CD4-positive, CD25-positive, alpha-beta regulatory T cell (primary cell): Measurements from ENCODE around the gene MUC20. TPM values are rescaled to one million over a fixed set of nuclear protein-coding genes. Genes with fewer than 3 reads are reported as not detected.
"Not testable (repeated sequence)": the region's sequence is repeated elsewhere in the genome, so short reads cannot be mapped to it uniquely, and the experiment has no call there.

Experiments
- ATAC-seq, 2 donors: fragments of 150-1000 bp; cut with Tn5 transposase; one replicate each; pipeline ENCODE4 v1.10.0; 2021; ENCODE audit warnings: low read depth in 2 of 2, moderate number of reproducible peaks in 2 of 2, moderate library complexity in 1 of 2
- DNase-seq, 3 donors: peaks; one replicate each; pipeline versions ENCODE4 v3.0.0 to v3.0.0-alpha.2; 2012 to 2022; ENCODE audit warnings: mixed read lengths in 1 of 3
- H3K27ac ChIP-seq: one replicate; pipeline ENCODE4 v1.7.0; 2013; ENCODE audit warnings: mild to moderate bottlenecking, low read length; ENCODE audit not compliant: insufficient read depth, poor library complexity, severe bottlenecking
- H3K27me3 ChIP-seq: one replicate; pipeline ENCODE4 v1.7.0; 2013; ENCODE audit warnings: low read length; ENCODE audit not compliant: control insufficient read depth, insufficient read depth
- H3K36me3 ChIP-seq: one replicate; pipeline ENCODE4 v1.7.0; 2013; ENCODE audit warnings: mild to moderate bottlenecking, low read length, moderate library complexity; ENCODE audit not compliant: control insufficient read depth, insufficient read depth
- H3K4me1 ChIP-seq: 2 replicates; pipeline ENCODE4 v1.7.0; 2013; ENCODE audit warnings: mild to moderate bottlenecking, low read length; ENCODE audit not compliant: insufficient read depth, control insufficient read depth, poor library complexity, severe bottlenecking
- H3K4me3 ChIP-seq: one replicate; pipeline ENCODE4 v1.7.0; 2013; ENCODE audit warnings: low read depth, mild to moderate bottlenecking, low read length, moderate library complexity
- H3K9me3 ChIP-seq, 2 experiments: 1 replicate in 1 of 2; 2 replicates in 1 of 2; pipeline ENCODE4 v1.7.0; 2013; ENCODE audit warnings: low read length in 2 of 2, mild to moderate bottlenecking in 1 of 2, moderate library complexity in 1 of 2; ENCODE audit not compliant: control insufficient read depth in 2 of 2
- H3K27ac Mint-ChIP-seq, 3 donors: one replicate each; pipeline ENCODE4 v1.8.0; 2020 to 2022; ENCODE audit warnings: mild to moderate bottlenecking in 3 of 3, mixed read lengths in 3 of 3, moderate library complexity in 2 of 3
- H3K27me3 Mint-ChIP-seq: one replicate; pipeline ENCODE4 v1.8.0; 2022; ENCODE audit warnings: mild to moderate bottlenecking, mixed read lengths
- H3K36me3 Mint-ChIP-seq: one replicate; pipeline ENCODE4 v1.8.0; 2020; ENCODE audit warnings: mixed read lengths
- H3K4me1 Mint-ChIP-seq, 4 donors: one replicate each; pipeline ENCODE4 v1.8.0; 2020 to 2022; ENCODE audit warnings: mixed read lengths in 4 of 4, mild to moderate bottlenecking in 1 of 4
- H3K4me3 Mint-ChIP-seq, 4 donors: one replicate each; pipeline ENCODE4 v1.8.0; 2020 to 2022; ENCODE audit warnings: mild to moderate bottlenecking in 4 of 4, mixed read lengths in 4 of 4, moderate library complexity in 3 of 4
- H3K9me3 Mint-ChIP-seq, 7 donors: one replicate each; pipeline ENCODE4 v1.8.0; 2020 to 2022; ENCODE audit warnings: mixed read lengths in 7 of 7, mild to moderate bottlenecking in 3 of 7, moderate library complexity in 2 of 7
- polyA plus RNA-seq, 4 donors: library from polyadenylated mRNA; unstranded; fragments of 300-500 nt; fragmentation: Illumina TruSeq; gene quantifications; one replicate each; pipeline ENCODE4 v1.2.3, GENCODE V29; 2021
- total RNA-seq: library from RNA; stranded (reverse); gene quantifications from one replicate; pipeline ENCODE4 v1.2.3, GENCODE V29; 2022

Gene MUC20
- total and polyA plus RNA-seq, 5 donors from 2014 or later: 0.14 to 1.5 (median 0.47) TPM; not detected in 2

- ATAC-seq: peak in 1 of 2 donors; percentile 12
- peaks cover 52% of the 10 kb centered on the region for H3K36me3 Mint-ChIP-seq
These were observed 9.5 kb upstream of the MUC20 start for GRCh38 chr3:195711091-195711812.

DNA sequence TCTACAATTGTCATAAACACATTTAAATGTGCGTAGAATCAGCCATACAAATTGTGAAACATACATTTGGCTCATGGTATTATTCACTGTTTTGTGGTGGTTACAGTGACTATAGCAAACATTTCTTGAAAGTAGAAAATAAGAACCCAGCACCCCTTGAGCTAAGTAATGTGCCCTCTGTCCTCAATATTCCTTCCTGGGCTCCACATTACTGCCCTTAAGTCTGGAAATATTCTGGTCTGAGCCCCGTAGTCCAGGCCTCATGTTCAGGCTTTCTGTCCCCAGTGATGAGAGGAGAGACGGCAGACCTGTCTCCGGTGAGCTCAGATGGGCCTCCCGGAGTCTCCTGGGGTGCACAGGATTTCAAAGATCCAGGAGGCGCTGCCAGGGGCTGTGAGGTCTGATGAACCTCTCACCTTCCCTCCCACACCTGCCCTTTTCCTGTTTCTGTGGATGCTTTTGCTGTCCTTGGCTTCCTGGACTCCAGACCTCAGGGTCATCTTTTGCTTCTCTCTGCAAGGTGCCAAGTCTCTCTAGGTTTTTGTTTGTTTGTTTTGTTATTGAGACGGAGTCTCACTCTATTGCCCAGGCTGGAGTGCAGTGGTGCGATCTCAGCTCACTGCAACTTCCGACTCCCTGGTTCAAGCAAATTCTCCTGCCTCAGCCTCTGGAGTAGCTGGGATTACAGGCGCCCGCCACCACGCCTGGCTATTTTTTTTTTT, 8.8 kb upstream of the MUC20 start:
- Histone ChIP-seq H3K4me3 (no peak overlapping the region), H3K27ac (no peak overlapping the region), H3K36me3 (peaks cover 14% of the 10 kb centered on the region), H3K9me3 (no peaks in the 10 kb centered on the region), H3K4me1 (no peaks in the 10 kb centered on the region), H3K27me3 (no peaks in the 10 kb centered on the region)
- DNase-seq (peak in 1 of 3 donors; percentile 72), ATAC-seq (peak in 1 of 2 donors; percentile 17)
- H3K4me1 Mint-ChIP-seq: peaks cover 0 to 3% (median under 1%) of the 10 kb centered on the region in 4 donors
- no peak overlapping the region for H3K4me3 Mint-ChIP-seq
- H3K36me3 Mint-ChIP-seq: peaks cover 54% of the 10 kb centered on the region
- no peaks in the 10 kb centered on the region for H3K27me3 Mint-ChIP-seq
- H3K27ac Mint-ChIP-seq: peak overlapping the region in 1 of 3 donors; percentile 20
- H3K9me3 Mint-ChIP-seq: no peaks in the 10 kb centered on the region

More at GRCh38 chr3:195711091-195711812, 9.5 kb upstream of the MUC20 start:
- not testable (repeated sequence) for H3K4me1 ChIP-seq, H3K4me3 ChIP-seq, H3K4me1 Mint-ChIP-seq, H3K27me3 ChIP-seq, H3K4me3 Mint-ChIP-seq, H3K27me3 Mint-ChIP-seq, H3K9me3 Mint-ChIP-seq, DNase-seq, H3K9me3 ChIP-seq, H3K27ac ChIP-seq
- H3K27ac Mint-ChIP-seq: peak overlapping the region in 1 of 3 donors; percentile 45
- peaks cover 14% of the 10 kb centered on the region for H3K36me3 ChIP-seq

DNA sequence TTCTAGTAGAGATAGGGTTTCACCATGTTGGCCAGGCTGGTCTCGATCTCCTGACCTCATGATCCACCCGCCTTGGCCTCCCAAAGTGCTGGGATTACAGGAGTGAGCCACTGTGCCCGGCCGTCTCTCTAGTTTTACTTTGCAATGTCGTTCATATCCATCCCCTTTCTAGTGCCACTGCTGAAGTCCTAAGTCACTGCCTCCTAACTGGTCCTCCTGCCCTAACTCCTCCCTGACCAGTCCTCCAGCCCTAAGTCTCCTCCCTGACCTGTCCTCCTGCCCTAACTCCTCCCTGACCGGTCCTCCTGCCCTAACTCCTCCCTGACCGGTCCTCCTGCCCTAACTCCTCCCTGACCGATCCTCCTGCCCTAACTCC, 8.3 kb upstream of the MUC20 start:
- not testable (repeated sequence) for H3K27me3 ChIP-seq, H3K4me1 Mint-ChIP-seq, ATAC-seq, H3K9me3 ChIP-seq, H3K9me3 Mint-ChIP-seq, H3K27me3 Mint-ChIP-seq, H3K27ac ChIP-seq, H3K4me3 ChIP-seq, H3K27ac Mint-ChIP-seq, H3K4me1 ChIP-seq, H3K4me3 Mint-ChIP-seq
- peak in 1 of 3 donors; percentile 75 for DNase-seq
- H3K36me3 ChIP-seq: peaks cover 14% of the 10 kb centered on the region
- H3K36me3 Mint-ChIP-seq: peaks cover 57% of the 10 kb centered on the region

- H3K36me3 Mint-ChIP-seq: peaks cover 56% of the 10 kb centered on the region
- H3K27me3 Mint-ChIP-seq, ATAC-seq: not testable (repeated sequence)
These were observed 7.6 kb upstream of the MUC20 start for GRCh38 chr3:195713150-195713549.

DNA sequence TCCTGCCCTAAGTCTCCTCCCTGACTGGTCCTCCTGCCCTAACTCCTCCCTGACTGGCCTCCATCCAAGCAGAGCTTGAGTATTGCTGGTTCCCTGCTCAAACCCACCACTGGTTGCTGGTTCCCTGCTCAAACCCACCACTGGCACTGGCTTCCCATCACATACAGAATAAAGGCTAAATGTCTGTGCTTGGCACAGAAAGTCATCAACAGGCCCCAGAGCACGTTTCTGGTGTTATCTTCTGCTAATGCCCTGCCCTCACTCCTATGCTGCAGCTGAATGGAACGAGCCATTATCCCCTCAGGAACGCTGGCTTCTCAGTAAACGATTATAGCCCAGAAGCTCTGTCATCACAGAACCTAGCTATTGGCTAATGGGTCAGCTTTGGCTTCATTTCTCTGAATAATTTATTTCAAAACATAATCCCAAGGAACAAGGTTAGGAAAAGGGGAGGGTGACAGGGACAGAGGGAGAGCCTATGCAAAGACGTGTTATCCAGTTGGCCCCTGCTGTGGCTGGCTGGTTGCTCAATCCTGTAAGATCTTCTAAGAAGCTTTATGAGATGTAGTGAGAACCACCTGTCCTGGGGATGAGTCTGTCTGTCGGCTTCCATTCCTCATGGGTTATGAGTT, 6.3 kb upstream of the MUC20 start:
- no peaks in the 10 kb centered on the region for H3K27me3 Mint-ChIP-seq
- peaks cover 0 to 3% (median under 1%) of the 10 kb centered on the region in 4 donors for H3K4me1 Mint-ChIP-seq
- H3K27ac Mint-ChIP-seq: peak overlapping the region in 1 of 3 donors; percentile 67

More at GRCh38 chr3:195713150-195713549, 7.6 kb upstream of the MUC20 start:
- DNase-seq: peak in 1 of 3 donors; percentile 54
- H3K4me3 ChIP-seq, H3K4me3 Mint-ChIP-seq, H3K9me3 Mint-ChIP-seq, H3K27ac ChIP-seq, H3K27ac Mint-ChIP-seq, H3K27me3 ChIP-seq, H3K4me1 ChIP-seq, H3K4me1 Mint-ChIP-seq, H3K9me3 ChIP-seq: not testable (repeated sequence)
- H3K36me3 ChIP-seq: peaks cover 12% of the 10 kb centered on the region

DNA sequence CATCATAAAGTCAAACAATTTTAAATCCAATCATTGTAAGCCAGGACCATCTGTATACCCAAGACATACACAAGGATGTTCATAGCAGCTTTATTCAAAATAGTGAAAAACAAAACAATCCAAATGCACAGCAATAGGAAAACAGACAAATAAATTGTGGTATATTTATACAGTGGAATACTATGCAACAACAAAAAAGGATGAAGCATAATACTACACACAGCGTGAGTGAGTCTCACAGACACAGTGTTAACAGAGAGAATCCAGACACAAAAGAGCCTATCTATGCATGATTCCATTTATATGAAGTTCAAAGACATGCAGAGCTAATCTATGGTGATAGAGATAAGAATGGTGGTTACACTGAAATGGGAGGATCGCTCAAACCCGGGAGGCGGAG, 5.6 kb upstream of the MUC20 start:
- Histone ChIP-seq H3K4me1 (no peaks in the 10 kb centered on the region), H3K27ac (no peak overlapping the region), H3K36me3 (peaks cover 12% of the 10 kb centered on the region), H3K4me3 (no peak overlapping the region), H3K9me3 (no peaks in the 10 kb centered on the region), H3K27me3 (no peaks in the 10 kb centered on the region)
- Mint-ChIP-seq H3K27me3 (no peaks in the 10 kb centered on the region), H3K4me3 (no peak overlapping the region), H3K9me3 (no peaks in the 10 kb centered on the region), H3K36me3 (peaks cover 44% of the 10 kb centered on the region), H3K4me1 (peaks cover 0 to 3% (median under 1%) of the 10 kb centered on the region in 4 donors), H3K27ac (no peak overlapping the region)
- DNase-seq (no peak), ATAC-seq (no peak)

More for the DNA sequence above, 6.3 kb upstream of the MUC20 start:
- Mint-ChIP-seq H3K4me3 (peak overlapping the region in 1 of 4 donors; percentile 46), H3K9me3 (no peaks in the 10 kb centered on the region), H3K36me3 (peaks cover 51% of the 10 kb centered on the region)
- Histone ChIP-seq H3K36me3 (peaks cover 12% of the 10 kb centered on the region), H3K4me3 (no peak overlapping the region), H3K27me3 (no peaks in the 10 kb centered on the region), H3K9me3 (no peaks in the 10 kb centered on the region), H3K27ac (no peak overlapping the region), H3K4me1 (no peaks in the 10 kb centered on the region)
- ATAC-seq (no peak), DNase-seq (peak in 1 of 3 donors; percentile 68)

GRCh38 chr3:195715583-195716266, 5.1 kb upstream of the MUC20 start:
- Mint-ChIP-seq H3K36me3 (peaks cover 42% of the 10 kb centered on the region), H3K27ac (peak overlapping the region in 2 of 3 donors; percentile 1 to 11), H3K9me3 (no peaks in the 10 kb centered on the region), H3K4me3 (no peak overlapping the region), H3K4me1 (peaks cover 0 to 3% (median under 1%) of the 10 kb centered on the region in 4 donors), H3K27me3 (no peaks in the 10 kb centered on the region)
- no peak overlapping the region for H3K27ac ChIP-seq
- H3K4me1 ChIP-seq: no peaks in the 10 kb centered on the region
- no peaks in the 10 kb centered on the region for H3K27me3 ChIP-seq
- H3K9me3 ChIP-seq: no peaks in the 10 kb centered on the region
- H3K4me3 ChIP-seq: no peak overlapping the region
- DNase-seq (peak in 1 of 3 donors; percentile 50), ATAC-seq (peak; percentile 25 to 38)
- peaks cover 12% of the 10 kb centered on the region for H3K36me3 ChIP-seq
